Fibroblast of lung (primary cell): ENCODE data around the gene C2CD4C.

Experiments
- CTCF ChIP-seq, 2 donors: IDR thresholded peaks in 1 of 2; conservative IDR thresholded peaks in 1 of 2; 1 replicate in 1 of 2; 2 replicates in 1 of 2; pipeline ENCODE4 v1.5.1; 2011 to 2012; ENCODE audit warnings: low read length in 2 of 2, control low read depth in 1 of 2, inconsistent platforms in 1 of 2, low read depth in 1 of 2, mild to moderate bottlenecking in 1 of 2
- EZH2 ChIP-seq: IDR thresholded peaks from 2 replicates; pipeline ENCODE4 v1.5.1; 2012; ENCODE audit warnings: low read length, control low read depth, mild to moderate bottlenecking; ENCODE audit errors: missing control alignments

DNA sequence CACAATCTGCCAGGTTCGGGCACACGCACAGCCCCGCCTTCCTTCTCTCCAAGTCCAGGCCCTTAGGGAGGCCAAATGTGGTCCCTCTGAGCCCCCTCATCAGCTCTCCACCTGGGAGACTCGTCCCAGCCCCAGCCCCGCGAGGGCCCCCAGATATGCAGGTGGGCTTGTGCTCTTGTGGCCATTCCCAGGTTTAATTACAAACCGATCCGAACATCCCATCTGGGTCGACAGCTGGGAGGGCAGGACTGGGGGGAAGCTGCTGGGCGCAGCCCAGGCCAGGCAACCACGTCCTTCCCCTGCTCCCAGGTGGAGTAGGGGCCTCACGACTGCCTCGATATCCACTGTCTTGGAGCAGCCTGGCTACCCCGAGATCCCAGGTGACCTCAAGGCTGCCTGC, 7.5 kb upstream of the C2CD4C start:
- TF ChIP-seq CTCF (conservative IDR thresholded peaks at IDR 0.05 in 1 of 2, IDR thresholded peaks at IDR 0.05 in 1 of 2; ENCODE audit: low read depth in 1 of 2, low read length in 2 of 2) (no peak), EZH2 (no peak)
